ENCODE measurements around the gene CENPT. TPM values are rescaled to one million over a fixed set of nuclear protein-coding genes. Genes with fewer than 3 reads are reported as not detected.
A peak's percentile ranks its signal among the peaks of the same experiment; 100 is the strongest.

Gene CENPT
- total RNA-seq, 2 donors from 2014 or later: 57.1 to 122 TPM

DNA sequence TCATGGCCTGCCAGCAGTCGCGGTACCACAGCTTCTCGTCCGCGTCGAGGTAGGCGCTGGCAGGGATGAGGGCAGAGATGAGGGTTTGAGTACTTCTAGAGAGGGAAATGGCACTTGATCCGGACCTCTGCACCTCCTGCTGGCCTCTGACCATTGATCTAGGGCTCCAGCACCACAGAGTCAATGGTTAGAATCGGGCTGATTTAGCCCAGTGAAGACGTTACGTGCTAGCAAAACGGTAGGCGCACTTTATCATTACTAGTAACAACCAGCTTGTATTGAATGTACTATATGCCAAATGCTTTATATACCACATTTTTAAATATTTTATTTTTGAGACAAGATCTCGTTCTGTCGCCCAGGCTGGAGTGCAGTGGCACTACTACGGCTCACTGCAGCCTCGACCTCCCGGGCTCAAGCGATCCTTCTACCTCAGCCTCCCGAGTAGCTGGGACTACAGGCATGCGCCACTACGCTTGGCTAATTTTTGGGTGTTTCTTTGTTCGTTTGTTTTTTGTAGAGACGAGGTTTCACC, 40.3 kb downstream of the CENPT start:
- Histone ChIP-seq H3K4me1 (peaks cover 29% of the 10 kb centered on the region), H3K9me3 (no peaks in the 10 kb centered on the region), H3K27ac (peak overlapping the region in 3 of 4 donors; percentile 58 to 91 (median 89)), H3K4me3 (peak overlapping the region; percentile 19 to 66), H3K27me3 (no peaks in the 10 kb centered on the region), H3K36me3 (replicated peaks in 1 of 2; ENCODE audit: insufficient read depth in 1 of 2, low read depth in 2 of 2) (no peaks in the 10 kb centered on the region)
- TF ChIP-seq, protein P1, sequence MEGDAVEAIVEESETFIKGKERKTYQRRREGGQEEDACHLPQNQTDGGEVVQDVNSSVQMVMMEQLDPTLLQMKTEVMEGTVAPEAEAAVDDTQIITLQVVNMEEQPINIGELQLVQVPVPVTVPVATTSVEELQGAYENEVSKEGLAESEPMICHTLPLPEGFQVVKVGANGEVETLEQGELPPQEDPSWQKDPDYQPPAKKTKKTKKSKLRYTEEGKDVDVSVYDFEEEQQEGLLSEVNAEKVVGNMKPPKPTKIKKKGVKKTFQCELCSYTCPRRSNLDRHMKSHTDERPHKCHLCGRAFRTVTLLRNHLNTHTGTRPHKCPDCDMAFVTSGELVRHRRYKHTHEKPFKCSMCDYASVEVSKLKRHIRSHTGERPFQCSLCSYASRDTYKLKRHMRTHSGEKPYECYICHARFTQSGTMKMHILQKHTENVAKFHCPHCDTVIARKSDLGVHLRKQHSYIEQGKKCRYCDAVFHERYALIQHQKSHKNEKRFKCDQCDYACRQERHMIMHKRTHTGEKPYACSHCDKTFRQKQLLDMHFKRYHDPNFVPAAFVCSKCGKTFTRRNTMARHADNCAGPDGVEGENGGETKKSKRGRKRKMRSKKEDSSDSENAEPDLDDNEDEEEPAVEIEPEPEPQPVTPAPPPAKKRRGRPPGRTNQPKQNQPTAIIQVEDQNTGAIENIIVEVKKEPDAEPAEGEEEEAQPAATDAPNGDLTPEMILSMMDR (IDR thresholded peaks at IDR 0.05): peak in 3 of 7 experiments; percentile 20 to 33 (median 22)
- no peak for TF ChIP-seq POLR2A (IDR thresholded peaks at IDR 0.05)
- ATAC-seq (no peak), DNase-seq (no peak)
- WGBS, 2 donors: 18 to 34% methylated on average over 17 to 24 of the region's 24 CpGs
- intact Hi-C loops (cut with DNase I): no loop called here

DNA sequence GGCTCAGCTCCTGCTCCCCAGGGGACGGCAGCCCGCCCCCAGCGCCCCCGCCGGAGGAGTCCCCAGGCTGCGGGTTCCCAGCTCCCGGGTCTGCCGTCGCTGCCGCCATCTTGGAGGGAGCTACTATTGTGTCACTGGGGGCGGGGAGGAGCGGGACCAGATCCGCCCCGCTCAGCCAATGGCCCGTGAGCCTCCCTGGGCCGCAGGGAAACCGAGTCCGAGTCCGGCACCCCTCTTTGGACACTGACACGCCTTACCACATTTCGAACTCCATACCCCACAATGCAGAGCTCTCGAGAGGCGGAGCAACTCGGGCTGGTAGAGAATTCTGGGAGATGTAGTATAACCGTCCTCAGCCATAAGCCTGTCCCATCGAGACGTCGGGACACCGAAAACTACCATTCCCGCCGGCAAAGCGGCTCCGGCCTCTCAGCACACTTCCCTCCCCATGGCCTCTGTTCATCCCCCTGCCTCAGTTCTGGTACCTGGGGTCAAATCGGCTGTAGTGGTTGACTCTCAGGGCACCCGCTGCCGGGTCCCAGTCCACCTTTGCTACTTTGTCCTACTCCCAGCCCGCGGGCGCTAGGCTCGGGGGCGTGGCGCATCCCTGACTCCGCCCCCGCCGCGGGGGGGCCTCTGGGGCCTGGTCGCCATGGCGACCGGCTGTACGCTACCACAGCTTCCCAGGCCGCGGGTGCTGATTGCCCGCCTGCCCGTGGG, 40.9 kb downstream of the CENPT start, which contains the start of the genes RANBP10 and TSNAXIP1:
RANBP10 (minus strand) TSS at position 133 of the 720 bp plus-strand sequence; CDS start at position 109, 24 bp downstream.
TSNAXIP1 (plus strand) TSS at position 462 of the 720 bp plus-strand sequence. CDS start 261 bp downstream, outside the sequence.
- Histone ChIP-seq H3K27ac (peak within 1 kb of the TSS; percentile 39 to 91 (median 83)), H3K27me3 (no peaks in the 10 kb centered on the region), H3K4me3 (peak within 1 kb of the TSS; percentile 66 to 91), H3K9me3 (no peaks in the 10 kb centered on the region), H3K36me3 (replicated peaks in 1 of 2; ENCODE audit: insufficient read depth in 1 of 2, low read depth in 2 of 2) (no peaks in the 10 kb centered on the region), H3K4me1 (peaks cover 30% of the 10 kb centered on the region)
- peak; percentile 66 to 92 (median 91) for TF ChIP-seq POLR2A (IDR thresholded peaks at IDR 0.05)
- TF ChIP-seq, protein P1 (IDR thresholded peaks at IDR 0.05): no peak
- ATAC-seq: peak; percentile 96
- intact Hi-C loops (cut with DNase I): no loop called here
- DNase-seq: peak; percentile 97 to 99 (median 98)
- 0% methylated on average over 2 to 37 of the region's 54 CpGs for WGBS, 2 donors

DNA sequence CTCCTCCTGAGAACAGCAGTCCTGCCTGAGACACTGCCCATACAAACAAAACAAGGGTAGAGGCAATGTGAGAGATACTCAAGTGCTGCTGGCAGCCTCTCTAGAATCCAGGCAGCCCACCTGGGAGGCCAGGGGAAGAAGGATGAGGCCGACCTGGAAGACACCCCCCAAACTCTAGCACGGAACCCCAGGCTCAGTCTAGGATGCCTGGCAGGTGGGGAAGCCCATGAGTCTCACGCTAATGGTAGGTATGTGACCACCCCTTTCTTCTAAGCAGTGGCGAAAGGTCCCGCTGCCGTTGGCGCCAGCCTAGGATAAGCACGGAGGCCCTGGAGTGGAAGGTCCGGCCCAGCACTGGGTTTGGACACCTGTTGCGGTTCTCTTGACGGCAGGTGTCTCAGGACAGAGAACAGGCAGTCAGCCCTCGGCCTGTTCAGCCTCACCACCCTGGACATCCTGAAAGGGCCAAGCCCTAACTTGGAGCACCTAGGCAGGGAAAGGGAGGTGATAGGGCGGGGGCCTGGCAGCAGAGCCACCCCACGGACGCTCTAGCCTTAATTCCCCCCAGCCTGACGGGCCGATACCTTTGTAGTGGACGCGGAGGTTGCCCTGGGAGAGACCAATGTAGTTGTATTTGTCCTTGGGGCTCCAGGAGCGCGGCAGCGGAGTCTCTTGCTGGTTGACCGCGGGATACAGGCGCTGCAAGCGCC, 41.6 kb downstream of the CENPT start:
- intact Hi-C loops (cut with DNase I): no loop called here
- WGBS, 2 donors: 0 to 1% methylated on average over 1 to 26 of the region's 26 CpGs
- peak in 2 of 4 donors; percentile 36 to 41 for DNase-seq
- H3K9me3 ChIP-seq: no peaks in the 10 kb centered on the region
- peak; percentile 2 for ATAC-seq
- peak overlapping the region; percentile 39 to 91 (median 83) for H3K27ac ChIP-seq
- peak overlapping the region; percentile 66 to 91 for H3K4me3 ChIP-seq
- peaks cover 37% of the 10 kb centered on the region for H3K4me1 ChIP-seq
- no peaks in the 10 kb centered on the region for H3K36me3 ChIP-seq (replicated peaks in 1 of 2; ENCODE audit: insufficient read depth in 1 of 2, low read depth in 2 of 2)
- no peak for TF ChIP-seq POLR2A (IDR thresholded peaks at IDR 0.05)
- TF ChIP-seq, protein P1 (IDR thresholded peaks at IDR 0.05): no peak
- no peaks in the 10 kb centered on the region for H3K27me3 ChIP-seq

DNA sequence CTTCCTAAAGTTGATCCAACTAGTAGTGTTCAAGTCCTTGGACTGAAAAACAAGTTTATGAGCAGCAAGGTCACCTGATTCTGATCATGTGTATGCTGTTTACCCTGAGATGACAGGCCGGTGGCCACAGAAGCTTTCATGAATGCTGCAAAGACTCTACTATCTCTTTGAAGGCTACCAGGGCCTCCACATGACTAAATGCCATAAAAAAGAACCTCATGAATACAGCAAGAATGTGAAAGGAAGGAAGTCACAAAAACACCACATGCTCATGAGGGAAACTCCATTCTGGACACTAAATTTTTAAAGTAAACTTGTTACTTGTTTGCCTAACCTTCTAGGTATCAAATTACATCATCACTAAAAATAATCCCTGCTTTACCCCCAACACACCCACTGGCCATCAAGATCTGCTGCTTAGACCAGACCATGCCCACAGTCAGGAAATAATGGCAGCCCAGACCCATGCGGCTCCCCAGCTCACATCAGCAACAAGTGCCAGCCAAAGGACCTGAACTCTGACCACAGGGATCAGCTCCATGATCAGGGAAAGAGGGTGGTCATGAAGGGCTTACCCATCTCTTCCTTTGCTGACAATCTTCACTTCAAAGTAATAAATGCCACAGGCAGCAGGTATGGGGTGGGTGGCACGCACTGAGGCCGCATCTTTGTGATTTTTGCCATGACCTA, 42.5 kb downstream of the CENPT start:
- ATAC-seq: no peak
- DNase-seq: no peak
- H3K27me3 ChIP-seq: no peaks in the 10 kb centered on the region
- H3K27ac ChIP-seq: peak overlapping the region in 2 of 4 donors; percentile 89 to 91
- no peaks in the 10 kb centered on the region for H3K9me3 ChIP-seq
- no peak overlapping the region for H3K4me3 ChIP-seq
- intact Hi-C loops (cut with DNase I): no loop called here
- H3K36me3 ChIP-seq (replicated peaks in 1 of 2; ENCODE audit: insufficient read depth in 1 of 2, low read depth in 2 of 2): no peaks in the 10 kb centered on the region
- TF ChIP-seq, protein P1 (IDR thresholded peaks at IDR 0.05): no peak
- no peak for TF ChIP-seq POLR2A (IDR thresholded peaks at IDR 0.05)
- peaks cover 38% of the 10 kb centered on the region for H3K4me1 ChIP-seq
- WGBS, 2 donors: 34 to 47% methylated on average over 4 of the region's 4 CpGs

Measured in body of pancreas (tissue), 4 donors.